CD4-positive, alpha-beta T cell treated with Interleukin-4 for 4 hours (primary cell): ENCODE data around the gene TPPP3.

Experiments used
- DNase-seq: peaks from one replicate; pipeline ENCODE4 v3.0.0-alpha.2; 2020

The TPPP3 gene

GRCh38 chr16:67393111-67393787 is at the start of gene TPPP3:
TPPP3 (minus strand) TSS chr16:67393498; CDS start chr16:67391111, 2,387 bp downstream.
- peak; percentile 47 for DNase-seq

DNA sequence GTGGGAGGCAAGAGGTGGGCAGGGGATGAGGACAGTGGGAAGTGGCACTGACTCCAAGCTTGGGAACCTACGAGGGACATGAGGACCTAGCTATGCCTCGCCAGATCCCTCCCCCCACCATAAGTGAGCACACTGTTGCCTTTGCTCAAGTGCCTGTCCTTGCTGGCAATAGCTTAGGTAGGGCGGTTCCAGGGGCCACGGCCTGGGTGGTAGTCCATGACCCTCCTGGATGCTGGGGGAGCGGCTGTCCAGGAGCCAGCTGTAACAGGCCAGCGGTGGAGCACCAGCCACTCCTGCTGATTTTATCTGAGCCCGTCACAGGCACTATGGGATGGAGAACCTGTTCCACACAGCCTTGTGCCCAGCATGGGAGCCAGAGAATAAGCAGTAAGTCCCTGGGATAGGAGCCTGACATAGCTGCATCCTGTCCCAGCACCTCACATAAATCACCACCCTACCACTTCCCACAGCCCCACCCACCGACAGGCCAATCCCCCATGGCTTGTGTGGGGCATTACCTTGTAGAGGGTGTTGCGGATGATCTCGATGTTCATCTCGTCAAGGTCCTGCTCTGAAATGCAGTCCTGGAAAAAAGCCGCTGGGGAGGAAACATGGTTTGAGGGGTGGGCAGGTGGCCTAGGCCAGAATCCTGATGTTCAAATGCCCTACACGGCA is 49.4 kb upstream of the TPPP3 start:
- no peak for DNase-seq

GRCh38 chr16:67441907-67442306 is 48.6 kb upstream of the TPPP3 start:
- no peak for DNase-seq

- DNase-seq: no peak
These were observed 48.0 kb upstream of the TPPP3 start for GRCh38 chr16:67441271-67441753.

- no peak for DNase-seq
These were observed 45.6 kb upstream of the TPPP3 start for GRCh38 chr16:67438824-67439393.

GRCh38 chr16:67438098-67438791 is 44.9 kb upstream of the TPPP3 start:
- no peak for DNase-seq

GRCh38 chr16:67437513-67437912 is 44.2 kb upstream of the TPPP3 start:
- no peak for DNase-seq

- DNase-seq: no peak
These were observed 43.4 kb upstream of the TPPP3 start for GRCh38 chr16:67436640-67437193.

GRCh38 chr16:67435758-67436164 is 42.5 kb upstream of the TPPP3 start:
- no peak for DNase-seq

GRCh38 chr16:67433131-67433719 is 39.9 kb upstream of the TPPP3 start:
- DNase-seq: no peak

DNA sequence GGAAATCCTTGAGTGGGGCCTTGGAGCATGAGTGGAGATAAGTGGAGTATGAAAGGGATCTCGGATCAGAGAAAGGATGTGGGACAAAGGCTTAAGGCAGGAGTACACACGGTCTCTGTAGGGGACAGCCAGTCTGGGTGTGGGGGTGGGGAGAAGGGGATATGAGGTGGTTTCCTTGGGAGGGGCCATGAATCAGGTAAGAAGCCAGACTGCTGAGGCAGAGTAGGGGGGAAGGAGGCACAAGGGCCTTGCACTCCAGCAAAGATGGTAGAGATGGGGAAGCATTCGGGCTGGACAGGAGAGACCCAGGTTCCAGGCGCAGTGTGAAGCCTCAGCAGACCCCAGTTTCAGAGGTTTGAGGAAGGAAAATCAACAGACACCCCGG is 39.2 kb upstream of the TPPP3 start:
- no peak for DNase-seq

DNA sequence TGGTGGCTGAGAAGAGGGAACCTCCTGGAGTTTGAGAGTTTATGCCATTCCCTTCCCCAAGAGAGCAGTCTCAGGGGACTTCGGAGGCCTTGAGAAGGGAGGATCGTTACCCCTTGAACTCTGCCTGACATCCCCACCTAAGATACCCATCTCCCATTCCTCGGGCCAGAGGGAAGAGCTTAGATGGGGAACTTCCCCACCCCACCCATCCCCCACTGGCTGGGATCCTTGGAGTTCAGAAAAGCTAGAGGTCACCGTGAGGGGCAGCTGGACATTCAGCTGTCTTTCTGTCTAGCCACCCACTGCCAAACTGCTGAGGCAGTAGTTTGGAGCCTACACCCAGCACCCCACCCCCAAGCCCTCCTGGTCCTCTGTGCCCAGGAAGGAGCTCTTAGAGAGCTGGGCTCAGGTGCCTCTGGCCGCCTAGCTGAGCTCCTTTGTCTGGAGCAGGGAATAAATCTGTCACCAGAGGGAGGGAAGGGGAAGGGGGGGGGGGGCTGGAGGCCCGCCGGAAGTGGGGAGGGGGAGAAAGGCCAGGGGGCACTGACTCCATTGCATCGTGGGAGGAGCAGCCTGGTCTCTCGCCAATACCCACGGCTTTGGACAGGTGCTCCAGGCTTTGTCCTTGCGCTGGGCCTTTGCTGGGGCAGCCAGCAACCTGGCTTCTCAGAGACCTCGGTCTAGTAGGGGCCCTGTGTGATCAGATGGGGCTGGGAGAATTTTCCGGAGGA is 38.6 kb upstream of the TPPP3 start:
- DNase-seq: no peak

DNA sequence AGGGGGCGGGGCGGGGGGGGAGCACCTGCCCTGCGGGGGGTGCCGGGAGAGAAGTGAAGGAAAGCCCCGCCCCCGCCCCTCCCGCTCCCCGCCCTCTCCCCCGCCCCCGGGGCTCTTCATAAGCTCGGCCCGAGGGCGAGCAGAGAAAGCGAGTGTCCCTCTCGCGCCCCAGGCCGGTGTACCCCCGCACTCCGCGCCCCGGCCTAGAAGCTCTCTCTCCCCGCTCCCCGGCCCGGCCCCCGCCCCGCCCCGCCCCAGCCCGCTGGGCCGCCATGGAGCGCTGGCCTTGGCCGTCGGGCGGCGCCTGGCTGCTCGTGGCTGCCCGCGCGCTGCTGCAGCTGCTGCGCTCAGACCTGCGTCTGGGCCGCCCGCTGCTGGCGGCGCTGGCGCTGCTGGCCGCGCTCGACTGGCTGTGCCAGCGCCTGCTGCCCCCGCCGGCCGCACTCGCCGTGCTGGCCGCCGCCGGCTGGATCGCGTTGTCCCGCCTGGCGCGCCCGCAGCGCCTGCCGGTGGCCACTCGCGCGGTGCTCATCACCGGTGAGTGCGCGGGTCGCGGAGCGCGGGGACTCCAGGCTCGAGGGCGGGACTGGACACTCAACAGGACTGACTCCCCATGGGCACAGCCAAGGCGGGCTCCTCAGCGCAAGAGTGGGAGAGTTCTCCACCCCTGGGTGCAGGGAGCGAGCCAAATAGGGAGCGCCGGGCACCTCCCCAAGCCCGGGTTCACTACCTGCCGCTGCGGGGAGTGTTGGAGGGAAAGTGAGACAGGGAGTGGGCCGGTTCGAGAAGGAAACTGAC is 37.9 kb upstream of the TPPP3 start, which contains the start of gene HSD11B2:
HSD11B2 (plus strand) TSS at position 145 of the 798 bp plus-strand sequence; CDS start at position 273, 128 bp downstream.
- no peak for DNase-seq

DNA sequence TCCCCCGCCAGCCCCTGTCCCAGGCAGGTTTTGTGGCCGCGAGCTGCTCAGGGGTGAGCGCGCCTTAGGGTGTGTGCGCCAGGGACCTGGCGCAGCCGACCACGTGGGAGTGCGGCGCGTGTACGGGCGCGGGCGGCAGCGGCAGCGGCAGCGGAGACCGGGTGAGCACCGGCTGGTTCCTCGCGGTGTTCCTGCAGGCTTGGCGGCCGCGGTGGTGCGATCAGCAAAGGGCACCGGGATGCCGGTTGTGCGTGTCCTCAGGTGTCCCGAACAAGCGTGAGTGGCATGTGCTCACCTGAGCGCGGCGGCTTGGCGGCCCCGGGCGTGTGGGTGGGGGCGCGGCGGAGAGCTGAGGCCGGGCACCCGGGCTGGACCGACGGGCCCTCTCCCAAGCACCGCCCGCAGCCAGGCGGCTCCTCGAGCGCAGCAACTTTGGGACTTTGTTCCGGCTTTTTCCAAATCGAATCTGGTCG is 37.2 kb upstream of the TPPP3 start:
- no peak for DNase-seq

DNA sequence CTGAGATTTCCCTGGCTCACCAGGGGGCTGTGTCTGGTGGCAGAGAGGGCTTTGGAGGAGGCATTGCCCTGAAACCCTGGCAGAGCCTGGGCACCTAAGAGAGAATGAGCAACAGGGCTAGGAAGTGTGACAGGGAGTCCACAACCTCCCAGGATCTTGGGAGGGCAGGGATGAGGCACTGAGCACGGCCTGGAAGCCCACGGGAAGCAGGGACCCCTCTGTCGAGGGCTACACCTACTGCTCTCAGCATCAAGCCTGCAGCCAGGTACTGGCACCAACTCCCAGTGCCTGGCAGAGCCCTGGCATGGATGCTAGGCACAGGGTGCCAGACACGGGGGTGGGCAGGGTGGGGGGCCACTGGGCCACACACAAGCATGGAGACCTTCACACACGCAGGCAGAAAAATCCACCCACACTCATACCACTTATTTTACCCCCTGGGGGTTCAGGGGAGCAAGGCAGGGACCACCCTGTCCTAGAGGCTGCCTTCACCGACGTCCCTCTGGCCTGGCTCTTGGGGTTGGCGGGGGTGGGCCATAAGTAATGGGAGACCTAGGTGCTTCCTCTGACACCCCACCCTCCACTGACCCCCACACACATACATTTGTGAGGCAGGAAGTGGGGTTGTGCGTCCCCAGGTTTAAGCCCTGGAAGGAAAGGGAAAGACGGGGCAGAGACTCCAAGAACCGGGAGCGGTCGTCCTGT is 36.7 kb upstream of the TPPP3 start:
- no peak for DNase-seq

- no peak for DNase-seq
These were observed 35.9 kb upstream of the TPPP3 start for GRCh38 chr16:67429053-67429798.

GRCh38 chr16:67428146-67428731 is 34.9 kb upstream of the TPPP3 start:
- DNase-seq: peak; percentile 29

DNA sequence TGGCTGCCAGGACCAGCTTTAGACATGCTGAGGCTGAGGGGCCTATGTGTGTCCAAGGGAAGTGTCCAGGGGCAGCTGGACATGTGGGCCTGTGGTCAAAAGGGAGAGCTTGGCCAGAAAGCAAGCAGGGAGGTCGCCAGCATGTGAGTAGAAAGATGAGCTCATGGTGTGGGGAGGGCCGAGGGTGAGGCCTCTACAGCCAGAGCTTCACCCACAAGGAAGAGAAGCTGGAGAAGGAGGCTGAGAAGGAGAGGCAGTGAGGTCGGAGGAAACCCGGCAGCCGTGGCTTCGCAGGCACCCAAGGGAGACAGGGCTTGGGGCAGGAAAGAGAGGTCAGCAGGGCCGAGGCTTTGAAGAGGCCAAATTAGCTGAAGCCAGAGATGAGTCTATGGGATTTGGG is 33.7 kb upstream of the TPPP3 start:
- no peak for DNase-seq

- DNase-seq: no peak
These were observed 32.7 kb upstream of the TPPP3 start for GRCh38 chr16:67426022-67426421.
